Osteocyte (in vitro differentiated cells): ENCODE data around the gene KLHL12. TPM values are rescaled to one million over a fixed set of nuclear protein-coding genes. Genes with fewer than 3 reads are reported as not detected.
"Not testable (repeated sequence)": the region's sequence is repeated elsewhere in the genome, so short reads cannot be mapped to it uniquely, and the experiment has no call there.

Source experiments
- DNase-seq: peaks from one replicate; pipeline ENCODE4 v3.0.0; 2021; ENCODE audit warnings: mixed read lengths; ENCODE audit not compliant: unreplicated experiment; ENCODE audit errors: extremely low spot score
- H3K27ac Mint-ChIP-seq: one replicate; pipeline ENCODE4 v1.8.0; 2021; ENCODE audit warnings: mild to moderate bottlenecking, mixed read lengths; ENCODE audit not compliant: unreplicated experiment
- H3K27me3 Mint-ChIP-seq: one replicate; pipeline ENCODE4 v1.8.0; 2021; ENCODE audit warnings: mixed read lengths; ENCODE audit not compliant: unreplicated experiment
- H3K36me3 Mint-ChIP-seq: one replicate; pipeline ENCODE4 v1.8.0; 2021; ENCODE audit warnings: mixed read lengths; ENCODE audit not compliant: unreplicated experiment
- H3K4me1 Mint-ChIP-seq: one replicate; pipeline ENCODE4 v1.8.0; 2021; ENCODE audit warnings: mixed read lengths; ENCODE audit not compliant: unreplicated experiment
- H3K4me3 Mint-ChIP-seq: one replicate; pipeline ENCODE4 v1.8.0; 2021; ENCODE audit warnings: mild to moderate bottlenecking, moderate library complexity, mixed read lengths; ENCODE audit not compliant: unreplicated experiment
- H3K9me3 Mint-ChIP-seq: one replicate; pipeline ENCODE4 v1.8.0; 2021; ENCODE audit warnings: mixed read lengths; ENCODE audit not compliant: unreplicated experiment
- total RNA-seq: library from RNA; stranded (reverse); gene quantifications from 2 replicates; pipeline ENCODE4 v1.2.1, GENCODE V29; 2021
- TF ChIP-seq, protein P1 (sequence below): fragments of 200-600 bp; sonication (generic); IDR thresholded peaks from 2 replicates; pipeline ENCODE4 v1.5.0; 2021; ENCODE audit warnings: antibody characterized with exemption, mild to moderate bottlenecking, moderate library complexity

The KLHL12 gene
- total RNA-seq, 1 donor from 2014 or later = 24.2 TPM

DNA sequence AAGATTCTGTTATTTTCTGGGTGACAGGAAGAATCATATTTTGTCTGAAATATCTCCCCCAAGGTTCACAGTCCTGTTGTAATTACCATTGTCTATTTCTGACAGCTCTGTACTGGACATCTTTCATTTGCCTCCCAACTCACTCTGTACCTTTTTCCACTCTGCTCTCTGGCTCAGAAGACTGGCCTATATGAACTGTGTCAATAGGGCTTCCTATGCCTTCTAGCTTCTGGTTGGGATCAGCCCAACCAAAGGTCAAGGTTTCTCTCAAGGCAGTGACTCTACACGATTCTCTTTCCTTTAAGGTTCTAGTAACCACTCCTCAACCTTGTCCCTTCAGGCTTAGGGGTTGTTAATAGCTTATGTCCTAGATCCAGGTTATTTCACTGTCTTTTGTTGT lies 17.5 kb downstream of the KLHL12 start:
- no peaks in the 10 kb centered on the region for H3K9me3 Mint-ChIP-seq
- no peak for DNase-seq
- no peak overlapping the region for H3K4me3 Mint-ChIP-seq
- TF ChIP-seq, protein P1, sequence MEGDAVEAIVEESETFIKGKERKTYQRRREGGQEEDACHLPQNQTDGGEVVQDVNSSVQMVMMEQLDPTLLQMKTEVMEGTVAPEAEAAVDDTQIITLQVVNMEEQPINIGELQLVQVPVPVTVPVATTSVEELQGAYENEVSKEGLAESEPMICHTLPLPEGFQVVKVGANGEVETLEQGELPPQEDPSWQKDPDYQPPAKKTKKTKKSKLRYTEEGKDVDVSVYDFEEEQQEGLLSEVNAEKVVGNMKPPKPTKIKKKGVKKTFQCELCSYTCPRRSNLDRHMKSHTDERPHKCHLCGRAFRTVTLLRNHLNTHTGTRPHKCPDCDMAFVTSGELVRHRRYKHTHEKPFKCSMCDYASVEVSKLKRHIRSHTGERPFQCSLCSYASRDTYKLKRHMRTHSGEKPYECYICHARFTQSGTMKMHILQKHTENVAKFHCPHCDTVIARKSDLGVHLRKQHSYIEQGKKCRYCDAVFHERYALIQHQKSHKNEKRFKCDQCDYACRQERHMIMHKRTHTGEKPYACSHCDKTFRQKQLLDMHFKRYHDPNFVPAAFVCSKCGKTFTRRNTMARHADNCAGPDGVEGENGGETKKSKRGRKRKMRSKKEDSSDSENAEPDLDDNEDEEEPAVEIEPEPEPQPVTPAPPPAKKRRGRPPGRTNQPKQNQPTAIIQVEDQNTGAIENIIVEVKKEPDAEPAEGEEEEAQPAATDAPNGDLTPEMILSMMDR = no peak
- no peaks in the 10 kb centered on the region for H3K4me1 Mint-ChIP-seq
- H3K36me3 Mint-ChIP-seq = peaks cover 52% of the 10 kb centered on the region
- no peaks in the 10 kb centered on the region for H3K27me3 Mint-ChIP-seq
- H3K27ac Mint-ChIP-seq = no peak overlapping the region

DNA sequence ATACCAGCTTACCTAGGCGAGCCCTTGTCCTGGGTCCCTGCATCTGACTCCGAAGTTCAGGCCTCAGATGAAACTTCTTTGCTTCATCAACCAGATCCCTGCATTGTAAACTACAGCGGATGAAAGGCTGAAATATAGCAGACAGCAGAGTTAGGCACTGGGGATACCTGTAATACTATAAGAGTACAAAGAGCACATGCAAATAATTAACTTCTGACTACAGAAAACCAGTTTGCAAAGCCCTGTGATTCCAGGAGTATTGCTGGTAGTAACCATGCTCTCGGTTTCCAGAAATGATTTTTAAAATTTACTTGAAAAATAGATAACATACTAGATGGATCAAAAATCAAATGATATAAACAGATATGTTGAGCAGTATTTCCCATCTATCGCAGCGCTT lies 18.0 kb downstream of the KLHL12 start:
- DNase-seq = no peak

DNA sequence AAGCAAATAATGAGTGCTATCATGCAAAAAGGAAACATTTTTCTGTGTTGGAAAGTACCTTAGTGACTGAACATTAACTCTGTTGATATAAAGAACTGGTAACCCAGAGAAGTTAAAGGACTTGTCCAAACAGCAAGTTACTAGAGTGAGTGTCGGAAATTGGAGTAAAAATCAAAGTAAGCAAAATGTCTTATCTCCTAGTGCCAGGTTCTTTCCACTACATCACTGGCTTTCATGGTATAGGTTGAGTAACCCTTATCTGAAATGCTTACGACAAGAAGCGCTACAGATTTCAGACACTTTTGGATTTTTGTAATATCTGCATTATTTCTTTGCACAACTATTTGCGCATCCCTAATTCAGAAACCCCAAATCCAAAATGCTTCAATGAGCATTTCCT lies 21.7 kb downstream of the KLHL12 start:
- no peaks in the 10 kb centered on the region for H3K4me1 Mint-ChIP-seq
- H3K36me3 Mint-ChIP-seq = peaks cover 49% of the 10 kb centered on the region
- H3K9me3 Mint-ChIP-seq = no peaks in the 10 kb centered on the region
- no peak overlapping the region for H3K4me3 Mint-ChIP-seq
- TF ChIP-seq, protein P1 = no peak
- no peaks in the 10 kb centered on the region for H3K27me3 Mint-ChIP-seq
- H3K27ac Mint-ChIP-seq = no peak overlapping the region
- DNase-seq = no peak

More for the DNA sequence above, 18.0 kb downstream of the KLHL12 start:
- Mint-ChIP-seq H3K9me3 (no peaks in the 10 kb centered on the region), H3K27me3 (no peaks in the 10 kb centered on the region), H3K4me1 (no peaks in the 10 kb centered on the region), H3K36me3 (peaks cover 52% of the 10 kb centered on the region), H3K27ac (no peak overlapping the region), H3K4me3 (no peak overlapping the region)
- TF ChIP-seq, protein P1 = no peak

DNA sequence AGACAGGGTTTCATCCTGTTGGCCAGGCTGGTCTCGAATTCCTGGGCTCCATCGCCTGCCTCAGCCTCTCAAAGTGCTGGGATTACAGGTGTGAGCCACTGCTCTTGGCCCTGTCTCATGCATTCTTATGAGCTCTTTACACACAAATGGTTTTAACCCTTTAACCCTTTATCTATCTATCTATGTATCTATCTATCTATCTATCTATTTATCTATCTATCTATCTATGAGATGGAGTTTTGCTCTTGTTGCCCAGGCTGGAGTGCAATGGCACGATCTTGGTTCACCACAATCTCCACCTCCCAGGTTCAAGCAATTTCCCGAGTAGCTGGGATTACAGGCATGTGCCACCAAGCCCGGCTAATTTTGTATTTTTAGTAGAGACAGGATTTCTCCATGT lies 23.2 kb downstream of the KLHL12 start:
- H3K9me3 Mint-ChIP-seq, H3K27ac Mint-ChIP-seq, DNase-seq, H3K27me3 Mint-ChIP-seq, H3K4me3 Mint-ChIP-seq, H3K4me1 Mint-ChIP-seq: not testable (repeated sequence)
- peaks cover 40% of the 10 kb centered on the region for H3K36me3 Mint-ChIP-seq

DNA sequence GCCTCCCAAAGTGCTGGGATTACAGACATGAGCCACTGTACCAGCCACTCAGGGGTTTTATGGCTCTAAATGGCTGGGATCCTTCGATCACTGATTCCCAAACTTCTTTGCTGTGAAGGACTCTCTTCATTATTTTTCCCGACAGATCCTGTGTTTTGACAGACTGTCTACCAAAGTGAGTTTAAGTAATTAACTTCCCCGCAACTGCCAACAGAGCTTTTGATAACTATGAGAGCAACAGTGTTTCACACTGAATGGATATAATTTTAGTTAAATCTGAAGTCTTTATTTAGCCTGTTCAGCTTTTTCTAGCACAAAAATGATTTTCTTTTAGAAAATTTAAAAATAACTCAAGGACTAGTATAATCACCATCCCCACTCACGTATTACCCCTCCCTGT lies 25.5 kb downstream of the KLHL12 start:
- peaks cover 44% of the 10 kb centered on the region for H3K36me3 Mint-ChIP-seq
- H3K4me3 Mint-ChIP-seq = no peak overlapping the region
- H3K27ac Mint-ChIP-seq = no peak overlapping the region
- H3K27me3 Mint-ChIP-seq = no peaks in the 10 kb centered on the region
- H3K9me3 Mint-ChIP-seq = no peaks in the 10 kb centered on the region
- no peaks in the 10 kb centered on the region for H3K4me1 Mint-ChIP-seq
- DNase-seq = no peak
- TF ChIP-seq, protein P1 = no peak

DNA sequence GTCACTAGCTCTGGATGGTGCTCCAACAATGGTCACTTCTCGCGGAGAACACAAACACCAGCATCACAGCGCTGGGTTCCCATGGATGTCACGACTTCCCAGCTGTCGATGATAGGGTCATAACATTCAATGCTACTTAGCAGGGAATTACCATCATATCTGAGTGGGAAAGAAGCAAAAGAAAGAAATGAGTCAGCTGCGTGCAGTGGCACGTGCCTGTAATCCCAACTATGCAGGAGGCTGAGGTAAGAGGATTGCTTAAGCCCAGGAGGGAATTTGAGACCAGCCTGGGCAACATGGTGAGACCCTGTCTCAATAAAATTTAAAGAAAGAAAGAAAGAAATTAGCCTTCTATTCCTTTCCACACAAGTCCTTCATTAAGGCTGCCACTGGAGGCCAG lies 34.5 kb downstream of the KLHL12 start:
- no peaks in the 10 kb centered on the region for H3K27me3 Mint-ChIP-seq
- no peak overlapping the region for H3K4me3 Mint-ChIP-seq
- peaks cover 40% of the 10 kb centered on the region for H3K36me3 Mint-ChIP-seq
- peaks cover 14% of the 10 kb centered on the region for H3K4me1 Mint-ChIP-seq
- no peaks in the 10 kb centered on the region for H3K9me3 Mint-ChIP-seq
- TF ChIP-seq, protein P1 = no peak
- DNase-seq = no peak
- H3K27ac Mint-ChIP-seq = no peak overlapping the region
